GM12864 (cell line): ENCODE data around the gene ZNF814.
"Not testable (repeated sequence)": the region's sequence is repeated elsewhere in the genome, so short reads cannot be mapped to it uniquely, and the experiment has no call there.

Experiments used
- DNase-seq: peaks from one replicate; pipeline ENCODE4 v3.0.0-alpha.2; 2011; ENCODE audit warnings: low read depth
- H3K4me3 ChIP-seq: 2 replicates; pipeline ENCODE4 v1.5.1; 2011; ENCODE audit warnings: mild to moderate bottlenecking, low read depth, low read length, control low read depth
- CTCF ChIP-seq: IDR thresholded peaks from 2 replicates; pipeline ENCODE4 v1.5.1; 2011; ENCODE audit warnings: low read depth, mild to moderate bottlenecking, moderate library complexity, low read length, control low read depth, inconsistent platforms; ENCODE audit errors: missing control alignments

ZNF814 gene

GRCh38 chr19:57907394-57907793 lies 18.6 kb upstream of the ZNF814 start:
- no peak for TF ChIP-seq CTCF
- DNase-seq = no peak
- no peak overlapping the region for H3K4me3 ChIP-seq

GRCh38 chr19:57905258-57905657 lies 16.4 kb upstream of the ZNF814 start:
- TF ChIP-seq CTCF = no peak
- DNase-seq = no peak
- H3K4me3 ChIP-seq = no peak overlapping the region

GRCh38 chr19:57903618-57904184 lies 14.9 kb upstream of the ZNF814 start:
- no peak for DNase-seq
- no peak for TF ChIP-seq CTCF

GRCh38 chr19:57900311-57900710 lies 11.5 kb upstream of the ZNF814 start:
- no peak for TF ChIP-seq CTCF
- no peak for DNase-seq
- H3K4me3 ChIP-seq = no peak overlapping the region

More at GRCh38 chr19:57903618-57904184, 14.9 kb upstream of the ZNF814 start:
- no peak overlapping the region for H3K4me3 ChIP-seq

GRCh38 chr19:57890706-57891105 lies 1.9 kb upstream of the ZNF814 start:
- DNase-seq, H3K4me3 ChIP-seq: not testable (repeated sequence)

- peak overlapping the region; percentile 65 for H3K4me3 ChIP-seq
- DNase-seq = no peak
- no peak for TF ChIP-seq CTCF
Measured at GRCh38 chr19:57888107-57888559, 704 bp downstream of the ZNF814 start.

GRCh38 chr19:57887195-57887941 lies 1.5 kb downstream of the ZNF814 start:
- no peak for DNase-seq
- TF ChIP-seq CTCF = no peak
- H3K4me3 ChIP-seq = peak overlapping the region; percentile 65; the same call in 1 of the 2 replicates
